ENCODE data around the gene EEF1G. TPM values are rescaled to one million over a fixed set of nuclear protein-coding genes. Genes with fewer than 3 reads are reported as not detected.
A peak's percentile ranks its signal among the peaks of the same experiment; 100 is the strongest.

Gene EEF1G
- total and polyA plus RNA-seq, 2 of the 13 experiments (the other 11 are each of a cell fraction or from before 2014, with no cell fraction given) = 1,787 to 2,144 TPM

GRCh38 chr11:62601372-62602140 lies 27.9 kb upstream of the EEF1G start, which contains the start of gene MTA2 (continued):
- no peak for TF ChIP-seq FOXK1 (CRISPR knock-in tag; IDR thresholded peaks at IDR 0.05; ENCODE audit: borderline replicate concordance, low read depth)
- TF ChIP-seq ZNF414 (CRISPR knock-in tag; IDR thresholded peaks at IDR 0.05) = no peak
- TF ChIP-seq NFRKB (IDR thresholded peaks at IDR 0.05) = no peak
- no peak for TF ChIP-seq TEAD2 (CRISPR knock-in tag; IDR thresholded peaks at IDR 0.05)
- no peak for TF ChIP-seq PHF20 (CRISPR knock-in tag; IDR thresholded peaks at IDR 0.05)
- no peak for TF ChIP-seq ZNF382 (CRISPR knock-in tag; IDR thresholded peaks at IDR 0.05; ENCODE audit: borderline replicate concordance)
- TF ChIP-seq ZNF282 (IDR thresholded peaks at IDR 0.05; ENCODE audit: partially characterized antibody) = no peak
- TF ChIP-seq NCOA2 (CRISPR knock-in tag; IDR thresholded peaks at IDR 0.05) = no peak
- no peak for TF ChIP-seq SIN3B (IDR thresholded peaks at IDR 0.05; ENCODE audit: low read length)
- no peak for TF ChIP-seq SRF (IDR thresholded peaks at IDR 0.05; ENCODE audit: low read depth, low read length)
- TF ChIP-seq PRDM10 (CRISPR knock-in tag; IDR thresholded peaks at IDR 0.05; ENCODE audit: low read depth) = no peak
- no peak for TF ChIP-seq BCL3 (CRISPR knock-in tag; IDR thresholded peaks at IDR 0.05)
- TF ChIP-seq RBM39 (IDR thresholded peaks at IDR 0.05; ENCODE audit: low read depth, low read length, poor library complexity, severe bottlenecking) = no peak
- 0 out of 2 replicates have a peak, but pooled peaks have one; percentile 30 for TF ChIP-seq EEA1 (CRISPR knock-in tag; IDR thresholded peaks at IDR 0.05; ENCODE audit: borderline replicate concordance)
- TF ChIP-seq DMAP1 (CRISPR knock-in tag; IDR thresholded peaks at IDR 0.05) = peak; percentile 74
- no peak for TF ChIP-seq MBD4 (IDR thresholded peaks at IDR 0.05; ENCODE audit: borderline replicate concordance, low read length)
- TF ChIP-seq RXRA (CRISPR knock-in tag; IDR thresholded peaks at IDR 0.05) = peak; percentile 53; the same call in 1 of the 2 replicates
- no peak for TF ChIP-seq PRPF4 (IDR thresholded peaks at IDR 0.05; ENCODE audit: low read depth, low read length, poor library complexity, severe bottlenecking)
- no peak for TF ChIP-seq ZNF205 (CRISPR knock-in tag; IDR thresholded peaks at IDR 0.05)
- peak; percentile 28; the same call in 1 of the 2 replicates for TF ChIP-seq ARHGAP35 (CRISPR knock-in tag; IDR thresholded peaks at IDR 0.05; ENCODE audit: borderline replicate concordance)
- peak; percentile 81 for TF ChIP-seq ELF1 (CRISPR knock-in tag; IDR thresholded peaks at IDR 0.05)
- TF ChIP-seq DNMT1 (CRISPR knock-in tag; IDR thresholded peaks at IDR 0.05) = no peak
- TF ChIP-seq DR1 (CRISPR knock-in tag; IDR thresholded peaks at IDR 0.05) = no peak
- TF ChIP-seq MAFG (CRISPR knock-in tag; IDR thresholded peaks at IDR 0.05) = no peak
- no peak for TF ChIP-seq MLX (CRISPR knock-in tag; IDR thresholded peaks at IDR 0.05)
- no peak for TF ChIP-seq TGIF2 (CRISPR knock-in tag; IDR thresholded peaks at IDR 0.05)
- TF ChIP-seq ZNF839 (CRISPR knock-in tag; IDR thresholded peaks at IDR 0.05; ENCODE audit: borderline replicate concordance) = no peak

All from HepG2 (cell line).